Hypothalamus (tissue), 51 donors: Measurements from ENCODE around the gene PRC1.

Experiments
- DNase-seq, 51 donors: peaks; one replicate each; lab custom pipeline; 2025; lab: John Stamatoyannopoulos, UW

Gene PRC1

DNA sequence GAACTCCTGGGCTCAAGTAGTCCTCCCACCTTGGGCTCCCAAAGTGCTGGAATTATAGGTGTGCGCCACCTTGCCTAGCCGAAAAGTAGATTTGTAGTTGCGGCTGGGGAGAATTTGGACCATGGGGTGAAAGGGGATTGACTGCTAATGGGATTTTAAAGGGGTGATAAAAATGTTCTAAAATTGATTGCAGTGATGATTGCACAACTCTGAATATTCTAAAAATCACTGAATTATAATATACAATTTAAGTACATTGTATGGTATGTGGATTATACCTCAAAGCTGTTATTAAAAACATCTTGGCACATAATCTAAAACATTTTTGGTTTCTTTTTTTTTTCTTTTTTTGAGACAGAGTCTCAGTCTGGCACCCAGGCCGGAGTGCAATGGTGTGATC lies 3.9 kb downstream of the PRC1 start:
- DNase-seq, result no peak

DNA sequence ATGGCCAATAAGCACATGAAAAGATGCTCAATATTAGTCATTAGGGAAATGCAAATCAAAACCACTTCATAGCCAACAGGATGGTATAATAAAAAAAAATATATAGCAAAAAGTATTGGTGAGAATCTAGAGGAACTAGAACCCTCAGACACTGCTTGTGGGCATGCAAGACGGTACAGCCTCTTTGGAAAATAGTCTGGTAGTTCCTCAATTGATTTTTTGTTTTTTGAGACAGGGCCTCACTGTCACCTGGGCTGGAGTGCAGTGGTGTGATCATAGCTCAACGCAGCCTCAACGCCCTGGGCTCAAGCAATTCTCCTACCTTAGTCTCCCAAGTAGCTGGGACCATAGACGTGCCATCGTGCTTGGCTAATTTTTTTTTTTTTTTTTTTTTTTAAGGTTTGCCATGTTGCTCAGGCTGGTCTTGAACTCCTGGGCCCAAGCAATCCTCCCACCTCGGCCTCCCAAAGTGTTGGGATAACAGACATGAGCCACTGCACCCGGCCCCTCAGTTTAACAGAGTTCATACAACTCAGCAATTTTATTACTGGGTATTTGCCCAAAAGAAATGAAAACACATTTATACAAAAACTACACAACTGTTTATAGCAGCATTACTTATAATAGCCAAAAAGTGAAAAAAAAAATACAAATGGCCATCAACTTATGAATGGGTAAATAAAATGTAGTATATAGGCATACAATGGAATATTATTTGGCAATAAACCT lies 5.1 kb downstream of the PRC1 start:
- no peak for DNase-seq

DNA sequence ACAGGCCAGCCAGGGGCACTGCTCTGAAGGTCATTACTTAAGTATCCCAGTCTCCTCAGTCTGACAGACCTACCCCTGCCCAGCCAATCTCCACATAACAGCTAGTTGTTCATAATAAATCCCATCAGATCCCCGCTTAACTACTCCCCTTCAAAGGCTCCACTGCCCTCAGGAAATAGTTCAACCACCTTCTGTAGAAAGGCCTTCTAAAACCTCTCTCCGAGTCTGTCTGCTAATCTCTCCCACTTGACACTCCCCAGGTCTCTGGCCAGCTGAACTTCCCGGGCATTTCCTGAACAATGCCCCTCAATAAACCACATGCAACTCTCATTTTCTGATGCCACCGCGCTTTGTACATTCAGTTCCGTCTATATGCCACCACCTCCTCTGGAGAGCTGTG lies 6.0 kb downstream of the PRC1 start:
- DNase-seq, result no peak

DNA sequence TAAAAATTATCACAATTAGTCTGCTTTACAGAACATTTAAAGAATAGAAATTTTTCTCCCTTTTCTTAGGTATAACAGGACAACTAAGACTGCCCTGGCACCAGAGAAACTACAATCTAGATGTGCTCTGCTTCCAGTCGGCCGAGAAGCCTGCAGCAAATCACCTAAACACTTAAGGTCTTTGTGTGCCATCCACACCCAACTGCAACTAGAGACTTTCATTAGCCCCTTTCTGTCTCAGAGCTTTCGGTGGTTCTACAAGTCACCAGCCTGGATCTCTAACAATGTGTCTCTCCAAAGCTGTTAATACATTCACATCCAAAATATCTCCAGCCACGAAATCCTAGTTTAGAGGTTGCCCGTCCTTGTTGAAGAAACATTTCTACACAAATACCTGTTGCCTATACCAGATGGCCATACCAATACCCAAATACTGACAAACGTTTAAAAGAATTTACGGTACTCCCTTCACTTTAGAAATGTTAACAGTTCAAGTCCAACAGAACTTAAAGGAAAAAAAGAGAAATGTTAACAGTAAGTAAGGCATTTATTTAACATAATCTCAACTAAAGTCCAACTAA lies 6.7 kb downstream of the PRC1 start:
- DNase-seq, result no peak

DNA sequence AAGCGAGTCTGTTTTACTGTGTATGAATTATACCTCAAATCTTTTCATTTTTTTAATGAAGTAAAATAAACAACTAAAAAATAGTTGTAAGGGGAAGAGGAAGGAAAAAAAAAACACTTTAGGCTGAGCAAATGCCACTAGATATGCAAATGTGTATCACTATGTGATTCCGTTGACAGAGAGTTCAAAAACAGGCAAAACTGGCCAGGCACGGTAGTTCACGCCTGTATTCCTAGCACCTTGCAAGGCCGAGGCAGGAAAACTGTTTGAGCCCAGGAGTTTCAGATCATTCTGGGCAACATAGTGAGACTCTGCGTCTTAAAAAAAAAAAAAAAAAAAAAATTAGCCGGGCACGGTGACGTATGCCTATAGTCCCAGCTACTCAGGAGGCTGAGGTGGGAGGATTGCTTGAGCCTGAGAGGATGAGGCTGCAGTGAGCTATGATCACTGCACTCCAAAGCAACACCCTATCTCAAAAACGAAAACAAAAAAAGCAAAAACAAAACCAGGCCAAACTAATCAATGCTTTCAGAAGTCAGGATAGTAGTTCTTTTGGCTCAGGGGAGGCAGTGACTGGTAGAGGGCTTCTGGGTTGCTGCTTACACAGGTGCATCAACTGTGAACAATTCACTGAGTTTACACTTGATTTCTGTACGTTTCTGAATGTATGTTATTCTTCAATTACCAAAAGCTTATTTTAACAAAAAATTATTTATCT lies 7.4 kb downstream of the PRC1 start:
- DNase-seq, result no peak

DNA sequence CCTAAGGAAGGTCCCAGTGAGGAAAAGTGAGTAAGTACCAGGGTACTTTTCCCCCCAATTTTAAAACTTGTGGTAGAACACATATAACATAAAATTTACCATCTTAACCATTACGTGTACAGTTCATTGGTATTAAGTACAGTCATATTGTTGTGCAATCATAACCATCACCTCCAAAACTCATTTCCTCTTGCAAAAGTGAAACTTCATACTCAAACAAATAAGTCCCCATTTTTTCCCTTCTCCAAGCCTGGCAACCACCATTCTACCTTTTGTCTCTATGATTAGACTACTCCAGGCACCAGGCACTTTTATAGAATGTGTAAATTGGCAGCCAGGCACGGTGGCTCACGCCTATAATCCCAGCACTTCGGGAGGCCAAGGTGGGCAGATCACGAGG lies 12.2 kb downstream of the PRC1 start:
- no peak for DNase-seq

DNA sequence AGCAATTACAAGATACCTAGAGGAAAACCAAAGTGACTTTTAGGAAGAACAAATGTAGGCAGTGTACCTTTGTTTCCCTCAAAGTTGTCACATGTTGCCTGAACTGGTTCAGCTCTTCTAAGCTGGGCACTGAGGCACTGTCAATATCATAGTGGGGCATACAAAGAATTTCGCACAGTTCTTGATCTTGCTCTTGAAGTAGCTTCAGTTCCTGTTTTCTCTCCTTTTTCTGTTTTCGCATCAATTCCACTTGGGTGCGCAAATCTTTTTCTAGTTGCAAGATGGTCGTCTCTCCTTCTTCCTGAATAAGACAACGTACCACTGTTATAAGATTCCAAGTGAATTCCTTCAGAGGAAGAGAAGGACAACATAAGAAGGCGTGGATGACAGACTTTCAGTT lies 12.7 kb downstream of the PRC1 start:
- no peak for DNase-seq

DNA sequence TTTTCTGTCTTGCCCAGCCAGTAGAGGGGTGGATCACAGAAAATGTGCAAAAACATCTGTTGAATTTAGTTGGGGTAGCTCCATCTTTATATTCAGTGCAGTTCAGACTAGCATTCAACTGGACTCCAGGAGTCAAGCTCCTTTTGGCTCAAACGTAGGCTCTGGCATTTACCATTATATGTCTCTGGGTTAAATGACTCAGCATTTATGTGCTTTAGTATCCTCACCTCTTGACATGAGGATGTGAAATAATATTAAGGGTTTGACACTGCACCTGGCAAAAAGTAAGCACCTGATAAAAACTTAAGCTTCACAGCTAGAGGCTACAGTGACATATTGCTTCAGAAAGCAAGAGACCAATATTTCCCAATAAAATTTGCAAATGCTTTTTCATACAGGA lies 14.8 kb downstream of the PRC1 start:
- DNase-seq, result no peak

DNA sequence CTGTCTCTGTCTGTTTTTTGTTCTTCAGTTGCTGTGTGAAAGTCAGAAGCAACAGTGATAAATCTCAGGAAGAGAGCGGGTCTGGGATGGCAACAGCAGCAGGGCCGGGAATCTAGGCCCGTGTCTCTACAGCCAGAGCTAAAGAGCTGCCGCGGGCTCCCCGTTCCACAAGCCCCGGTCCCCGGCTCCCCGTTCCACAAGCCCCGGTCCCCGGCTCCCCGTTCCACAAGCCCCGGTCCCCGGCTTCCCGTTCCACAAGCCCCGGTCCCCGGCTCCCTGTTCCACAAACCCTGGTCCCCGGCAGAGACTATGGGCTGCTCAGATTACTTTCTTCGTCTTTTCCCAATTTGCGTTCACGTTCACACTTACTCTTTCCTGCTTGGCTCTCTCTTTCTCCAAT lies 20.1 kb downstream of the PRC1 start:
- DNase-seq, result no peak

DNA sequence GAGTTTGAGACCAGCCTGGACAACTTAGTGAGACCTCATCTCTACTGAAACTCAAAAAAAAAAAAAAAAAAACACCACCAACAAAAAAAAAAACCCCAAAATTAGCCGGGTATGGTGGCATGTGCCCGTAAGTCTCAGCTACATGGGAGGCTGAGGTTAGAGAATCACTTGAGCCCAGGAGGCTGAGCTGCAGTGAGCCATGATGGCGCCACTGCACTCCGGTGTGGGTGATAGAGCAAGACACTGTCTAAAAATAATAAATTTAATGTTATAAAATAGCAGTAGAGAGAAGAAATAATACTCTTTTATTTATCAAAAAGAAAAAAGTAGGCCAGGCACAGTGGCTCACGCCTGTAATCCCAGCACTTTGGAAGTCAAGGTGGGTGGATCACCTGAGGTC lies 22.2 kb downstream of the PRC1 start:
- no peak for DNase-seq

DNA sequence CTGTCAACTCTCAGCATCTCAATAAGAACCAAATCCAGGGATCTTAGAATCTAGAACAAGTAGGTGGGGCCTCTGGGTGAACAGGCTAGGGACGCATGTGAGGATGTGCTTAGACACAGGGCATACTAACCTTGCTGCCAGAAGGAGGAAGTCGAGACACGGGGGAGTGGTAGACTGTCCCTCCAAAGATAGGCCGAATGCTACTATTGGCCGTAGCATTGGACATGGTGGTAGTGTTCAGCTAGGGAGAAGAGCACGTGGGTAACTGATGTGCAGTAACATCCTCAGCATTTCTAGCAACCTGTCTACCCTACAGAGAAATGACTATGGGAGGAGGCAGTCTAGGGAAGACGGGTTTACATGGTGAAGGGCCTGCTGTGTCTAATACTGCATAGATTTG lies 24.1 kb downstream of the PRC1 start:
- no peak for DNase-seq

DNA sequence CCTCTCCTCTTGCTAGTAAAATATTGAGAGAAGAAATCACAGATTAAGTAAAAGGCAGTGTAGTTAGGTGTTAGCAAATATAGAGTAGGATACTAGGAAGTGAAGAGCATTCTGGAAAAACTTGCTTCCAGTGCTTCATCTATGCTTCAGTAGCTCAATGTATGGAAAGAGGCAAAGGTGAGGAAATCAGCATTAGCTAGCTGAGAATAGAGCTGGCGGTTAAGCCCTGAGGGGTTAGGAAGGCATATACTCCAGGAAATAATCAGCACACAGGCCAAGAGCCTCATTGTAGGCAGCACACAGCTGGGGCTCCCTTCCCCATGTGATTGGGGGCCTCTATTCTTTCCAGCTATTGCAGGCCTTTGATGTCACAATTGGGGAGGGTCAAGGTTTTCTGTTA lies 25.9 kb downstream of the PRC1 start:
- no peak for DNase-seq

DNA sequence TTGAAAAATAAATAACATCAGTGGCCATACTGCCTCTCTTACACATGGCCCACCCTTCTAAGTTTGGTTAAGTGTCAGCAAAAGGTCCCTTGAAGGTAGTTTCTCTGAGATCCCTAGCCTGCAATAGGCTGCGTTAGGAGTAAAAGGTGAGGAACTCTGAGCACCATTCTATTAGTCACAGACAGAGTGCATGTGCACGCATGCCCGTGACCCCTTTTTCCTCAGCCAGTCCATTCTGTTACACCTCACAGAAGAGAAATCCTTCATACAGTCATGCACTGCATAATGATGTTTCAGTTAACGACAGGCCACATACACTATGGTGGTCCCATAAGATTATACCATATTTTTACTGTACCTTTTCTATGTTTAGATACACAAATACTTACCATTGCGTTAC lies 27.1 kb downstream of the PRC1 start:
- DNase-seq, result no peak

DNA sequence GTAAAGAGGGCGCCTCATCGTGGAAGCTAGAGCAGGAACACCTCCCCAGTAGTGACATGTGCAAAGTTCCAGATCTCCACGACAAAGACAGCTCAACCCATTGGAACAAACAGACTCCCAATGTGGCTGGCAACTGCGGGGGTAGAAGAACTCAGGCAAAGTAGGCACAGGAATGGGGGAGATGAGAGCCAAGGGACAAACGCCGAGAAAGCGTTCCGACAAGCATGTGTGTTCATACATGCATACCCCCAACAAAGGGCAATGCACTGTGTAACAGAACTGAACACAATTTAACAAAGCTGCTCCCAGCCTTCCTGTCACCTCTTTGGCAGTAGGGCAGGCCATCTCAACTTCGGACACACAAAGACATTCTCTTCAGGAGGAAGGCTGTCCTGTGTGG lies 28.1 kb downstream of the PRC1 start:
- DNase-seq, result no peak

DNA sequence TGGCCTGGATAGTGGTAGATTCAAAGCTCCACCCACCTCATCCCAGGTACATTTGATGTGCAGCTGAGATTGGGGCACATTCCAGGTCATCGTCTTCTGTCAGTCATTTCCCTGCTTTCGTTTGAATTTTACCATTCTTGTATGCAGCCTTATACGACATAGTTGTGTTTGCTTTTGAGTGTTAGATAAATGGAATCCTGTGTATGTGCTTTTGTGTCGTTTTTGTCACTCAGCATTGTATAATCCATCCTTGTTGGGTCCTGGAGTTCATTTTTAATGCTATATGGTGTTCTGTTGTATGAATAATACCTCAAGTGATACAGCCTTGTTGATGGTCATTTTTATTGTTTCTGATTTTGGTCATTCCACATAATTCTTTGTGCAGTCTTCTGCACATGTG lies 32.3 kb downstream of the PRC1 start:
- DNase-seq, result no peak

DNA sequence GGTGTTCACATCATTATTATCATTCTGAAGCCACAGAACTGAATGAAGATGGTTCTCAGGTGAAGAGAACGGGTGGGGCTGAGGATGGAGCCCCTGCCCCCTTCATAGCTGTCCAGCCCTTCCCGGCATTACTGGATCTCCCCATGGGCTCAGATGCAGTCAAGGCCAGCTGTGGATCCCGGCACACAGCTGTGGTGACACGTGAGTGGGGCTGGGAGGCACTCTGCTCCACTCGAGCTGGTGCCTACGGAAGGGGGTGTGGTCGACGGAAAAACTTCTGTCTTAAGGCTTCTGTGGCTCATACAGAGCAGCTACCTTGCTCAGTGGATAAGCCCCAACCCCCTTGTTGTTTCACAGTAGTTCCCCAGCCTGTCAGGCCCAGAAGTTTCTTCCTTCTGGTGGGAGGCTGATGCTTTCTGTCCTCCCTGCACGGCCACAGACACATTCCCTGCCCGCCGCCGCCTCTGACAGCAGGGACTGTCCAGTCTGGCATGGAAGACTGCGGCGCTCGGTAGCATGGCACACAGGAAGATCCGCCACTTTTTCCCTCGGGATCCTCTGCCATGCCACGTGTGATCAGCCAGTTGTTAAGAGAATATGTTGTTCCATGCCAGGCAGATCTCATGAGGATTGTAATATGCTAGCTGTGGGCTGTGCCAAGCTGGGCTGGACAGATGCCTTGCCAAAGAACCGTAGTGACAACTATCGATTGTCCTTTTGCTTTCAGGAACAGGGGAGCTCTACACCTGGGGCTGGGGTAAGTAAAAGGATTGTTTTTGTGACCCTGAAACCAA lies 33.8 kb downstream of the PRC1 start:
- DNase-seq, result peak in 2 of 51 donors; percentile 18 to 33

DNA sequence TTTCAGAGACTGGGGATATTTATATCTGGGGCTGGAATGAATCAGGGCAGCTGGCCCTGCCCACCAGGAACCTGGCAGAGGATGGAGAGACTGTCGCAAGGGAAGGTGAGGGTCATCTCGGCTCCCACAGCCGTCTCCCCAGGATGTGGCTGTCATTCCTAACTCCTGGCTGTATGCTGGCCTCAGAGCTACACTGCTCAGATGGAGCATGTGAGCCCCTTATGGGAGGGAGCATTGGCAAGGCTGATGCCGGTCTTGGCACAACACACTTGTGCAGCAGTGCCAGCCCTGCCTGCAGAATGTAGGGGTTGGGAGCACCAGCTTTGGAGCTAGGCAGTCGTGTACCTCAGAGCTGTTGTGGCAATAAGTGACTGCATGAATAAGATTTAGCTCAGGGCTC lies 34.4 kb downstream of the PRC1 start:
- peak in 35 of 51 donors; percentile 4 to 79 (median 37) for DNase-seq

DNA sequence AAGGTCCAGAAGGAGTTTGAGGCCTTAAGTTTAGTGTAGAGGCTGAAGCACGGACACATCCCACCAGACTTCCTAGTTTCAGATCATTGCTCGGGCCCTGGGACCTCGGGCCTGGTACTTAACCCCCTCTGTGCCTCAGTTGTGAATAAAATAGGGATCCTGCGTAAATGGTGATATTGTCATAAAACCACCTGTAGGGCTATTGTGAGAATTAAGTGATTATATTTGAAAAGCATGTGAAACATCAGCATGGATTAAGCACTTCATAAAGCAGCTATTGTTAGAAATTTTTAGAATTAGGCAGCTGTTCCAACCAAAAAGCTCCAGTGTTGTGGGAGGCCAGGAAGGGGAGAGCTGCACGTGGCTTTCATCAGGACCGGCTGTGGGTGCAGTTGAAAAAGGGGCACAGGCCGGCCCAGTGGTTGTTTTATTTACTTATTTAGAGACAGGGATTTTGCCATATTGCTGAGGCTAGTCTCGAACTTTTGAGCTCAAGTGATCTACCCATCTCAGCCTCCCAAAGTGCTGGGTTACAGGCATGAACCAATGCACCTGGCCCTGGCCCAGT lies 35.2 kb downstream of the PRC1 start:
- no peak for DNase-seq

DNA sequence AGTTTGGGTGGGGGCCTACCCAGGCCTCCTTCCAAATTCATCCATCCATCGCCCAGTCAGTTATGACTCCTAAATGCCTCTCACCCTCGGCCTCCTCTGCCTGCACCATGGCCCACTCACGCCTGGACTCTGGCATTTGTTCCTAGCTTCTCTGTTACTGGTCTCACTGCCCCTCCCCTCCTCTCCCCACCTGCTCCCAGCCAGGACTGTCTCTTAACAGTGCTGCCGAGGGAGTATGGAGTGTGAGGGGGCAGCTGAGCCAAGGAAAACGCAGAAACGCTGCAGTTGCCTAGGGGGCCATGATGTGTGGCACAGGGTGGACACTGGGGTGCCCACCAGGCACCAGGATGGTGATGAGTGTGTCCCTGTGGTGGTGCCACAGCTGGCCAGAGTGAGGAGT lies 36.5 kb downstream of the PRC1 start:
- DNase-seq, result peak in 1 of 51 donors; percentile 50

DNA sequence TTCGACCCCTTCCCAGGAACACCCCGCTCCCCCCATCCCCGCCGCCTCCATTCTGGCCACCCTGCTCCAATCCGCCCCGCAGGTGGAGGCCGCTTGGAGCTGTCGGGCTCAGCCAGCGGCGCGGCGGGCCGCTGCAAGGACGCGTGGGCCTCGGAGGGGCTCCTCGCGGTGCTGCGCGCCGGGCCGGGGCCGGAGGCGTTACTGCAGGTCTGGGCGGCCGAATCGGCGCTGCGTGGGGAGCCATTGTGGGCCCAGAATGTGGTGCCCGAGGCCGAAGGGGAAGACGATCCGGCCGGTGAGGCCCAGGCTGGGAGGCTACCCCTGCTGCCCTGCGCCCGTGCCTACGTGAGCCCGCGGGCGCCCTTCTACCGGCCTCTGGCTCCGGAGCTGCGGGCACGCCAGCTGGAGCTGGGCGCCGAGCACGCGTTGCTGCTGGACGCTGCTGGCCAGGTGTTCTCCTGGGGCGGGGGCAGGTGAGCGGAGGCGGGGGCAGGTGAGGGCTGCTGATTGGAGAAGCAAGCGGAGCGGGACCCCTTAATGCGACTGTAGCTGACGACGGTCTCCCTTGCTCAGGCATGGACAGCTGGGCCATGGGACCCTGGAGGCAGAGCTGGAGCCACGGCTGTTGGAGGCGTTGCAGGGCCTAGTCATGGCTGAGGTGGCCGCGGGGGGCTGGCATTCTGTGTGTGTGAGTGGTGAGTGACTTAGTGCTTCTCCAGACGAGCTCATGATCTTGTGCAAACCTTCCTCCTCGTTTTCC lies 37.1 kb downstream of the PRC1 start:
- peak in 15 of 51 donors; percentile 5 to 81 (median 41) for DNase-seq
